K562 (cell line): ENCODE results near the gene CLDN11. TPM values are rescaled to one million over a fixed set of nuclear protein-coding genes. Genes with fewer than 3 reads are reported as not detected.

Experiments
- ATAC-seq: fragments of 200-7000 bp; cut with Tn5 transposase; 3 replicates; pipeline ENCODE4 v1.9.1; 2020; ENCODE audit warnings: moderate library complexity
- BruUV-seq: library from RNA; stranded (reverse); fragments of 400-500 nt; replicated peaks from 2 replicates; lab custom pipeline; 2021; lab: Mats Ljungman, UMichigan
- CTCF ChIA-PET: fragments of 300-600 bp; formaldehyde crosslinking; extraction: SDS; loops from one replicate; lab custom pipeline; 2021; ENCODE audit warnings: low intra/inter-chr PET ratio; lab: Yijun Ruan, JAX
- POLR2A ChIA-PET: fragments of 300-600, 350-650 bp; sonication (Branson Sonifier 250); formaldehyde crosslinking; extraction: SDS; loops from one replicate; lab custom pipeline; 2021; ENCODE audit warnings: antibody characterized with exemption, inconsistent platforms; lab: Yijun Ruan, JAX
- DNase-seq, 4 experiments: peaks; one replicate each; pipeline versions ENCODE4 v3.0.0 to v3.0.0-alpha.2; 2011 to 2018; ENCODE audit warnings: low spot score in 3 of 4, mixed read lengths in 3 of 4; ENCODE audit errors: extremely low read depth in 1 of 4
- FAIRE-seq: peaks from 2 replicates; lab custom pipeline; 2011; peaks lifted over from hg19 to GRCh38; lab: Jason Lieb, UNC
- H2AFZ ChIP-seq: 2 replicates; pipeline ENCODE4 v1.6.0; 2011; ENCODE audit warnings: low read depth, low read length, control low read depth, inconsistent platforms
- H3K27ac ChIP-seq: fragments of 200-600 bp; 3 replicates; pipeline ENCODE4 v1.8.0; 2011; ENCODE audit warnings: low read depth, mild to moderate bottlenecking, control low read depth, inconsistent platforms, low read length, moderate library complexity, mixed read lengths; ENCODE audit errors: extremely low read depth
- H3K27me3 ChIP-seq, 2 experiments: fragments of 300-600 bp in 1 of 2; 2 replicates in 1 of 2; 3 replicates in 1 of 2; pipeline versions ENCODE4 v1.6.0 to v1.8.0; 2011; ENCODE audit warnings: inconsistent platforms in 2 of 2, low read length in 2 of 2, mild to moderate bottlenecking in 1 of 2, mixed read lengths in 1 of 2, moderate library complexity in 1 of 2; ENCODE audit not compliant: control insufficient read depth in 2 of 2, insufficient read depth in 2 of 2
- H3K36me3 ChIP-seq: fragments of 300-600 bp; 3 replicates; pipeline ENCODE4 v1.8.0; 2011; ENCODE audit warnings: mild to moderate bottlenecking, low read length, inconsistent platforms; ENCODE audit not compliant: control insufficient read depth, insufficient read depth
- H3K4me1 ChIP-seq, 2 experiments: fragments of 200-600 bp in 1 of 2; replicated peaks in 1 of 2; 2 replicates in 1 of 2; 3 replicates in 1 of 2; pipeline versions ENCODE4 v1.5.1 to v1.8.0; 2011; ENCODE audit warnings: inconsistent platforms in 2 of 2, low read length in 2 of 2, mild to moderate bottlenecking in 1 of 2, mixed read lengths in 1 of 2, moderate library complexity in 1 of 2; ENCODE audit not compliant: control insufficient read depth in 2 of 2, insufficient read depth in 2 of 2
- H3K4me2 ChIP-seq: 2 replicates; pipeline ENCODE4 v1.6.1; 2011; ENCODE audit warnings: low read length, control low read depth, inconsistent platforms, mixed read lengths; ENCODE audit not compliant: insufficient read depth
- H3K4me3 ChIP-seq: fragments of 200-600 bp; sonication (generic), shearing (Covaris generic); 2 replicates; pipeline ENCODE4 v1.5.1; 2016; ENCODE audit warnings: control low read depth, inconsistent platforms
- H3K79me2 ChIP-seq: fragments of 200-600 bp; 3 replicates; pipeline ENCODE4 v1.8.0; 2011; ENCODE audit warnings: low read length, inconsistent platforms; ENCODE audit not compliant: control insufficient read depth, insufficient read depth
- H3K9ac ChIP-seq, 2 experiments: 2 replicates each; pipeline versions ENCODE4 v1.6.0 to v1.6.1; 2011; ENCODE audit warnings: low read depth in 2 of 2, low read length in 2 of 2, control low read depth in 1 of 2, inconsistent platforms in 1 of 2, mild to moderate bottlenecking in 1 of 2, mixed read lengths in 1 of 2; ENCODE audit not compliant: insufficient read depth in 1 of 2
- H3K9me1 ChIP-seq: one replicate; pipeline ENCODE4 v1.6.0; 2011; ENCODE audit warnings: inconsistent platforms, mild to moderate bottlenecking, low read length, moderate library complexity; ENCODE audit not compliant: control insufficient read depth, insufficient read depth
- H3K9me3 ChIP-seq: replicated peaks from 2 replicates; pipeline ENCODE4 v1.5.1; 2011; ENCODE audit warnings: low read depth, low read length, inconsistent platforms; ENCODE audit not compliant: control insufficient read depth, insufficient read depth
- H4K20me1 ChIP-seq: replicated peaks from 2 replicates; pipeline ENCODE4 v1.6.1; 2011; ENCODE audit warnings: low read length, inconsistent platforms, mixed read lengths; ENCODE audit not compliant: control insufficient read depth, insufficient read depth
- CXXC5 ChIP-seq: fragments of 250-450 bp; sonication (Bioruptor Pico); IDR thresholded peaks from 2 replicates; pipeline ENCODE4 v1.8.0; 2022; ENCODE audit warnings: inconsistent platforms, mild to moderate bottlenecking, moderate library complexity
- DACH1 ChIP-seq: fragments of 450-650 bp; IDR thresholded peaks from 2 replicates; pipeline ENCODE4 v1.6.1; 2018; ENCODE audit not compliant: partially characterized antibody
- HNRNPLL ChIP-seq: fragments of 200-400 bp; formaldehyde crosslinking; IDR thresholded peaks from 2 replicates; pipeline ENCODE4 v1.6.1; 2017; ENCODE audit warnings: low read length, low read depth, mild to moderate bottlenecking; ENCODE audit not compliant: poor library complexity, severe bottlenecking
- YBX1 ChIP-seq: fragments of 450-650 bp; IDR thresholded peaks from 2 replicates; pipeline ENCODE4 v1.7.1; 2016; ENCODE audit warnings: mild to moderate bottlenecking
- ZFP1 ChIP-seq: fragments of 450-650 bp; formaldehyde crosslinking; IDR thresholded peaks from 2 replicates; pipeline ENCODE4 v1.4.0; 2020; ENCODE audit warnings: mild to moderate bottlenecking, mixed read lengths
- ZNF124 ChIP-seq: sonication (generic); formaldehyde crosslinking; IDR thresholded peaks from 2 replicates; pipeline ENCODE4 v1.8.1; 2022; ENCODE audit warnings: missing genetic modification reagents
- ZNF707 ChIP-seq: fragments of 250-450 bp; sonication (Bioruptor Pico); conservative IDR thresholded peaks from 2 replicates; pipeline ENCODE4 v1.8.0; 2022; ENCODE audit warnings: inconsistent platforms, mild to moderate bottlenecking, moderate library complexity
- WGBS: fragments of 100-300 bp; shearing (Covaris generic); methylation state at CpG from one replicate; pipeline ENCODE4 v1.1.6; 2016; ENCODE audit warnings: low coverage, mixed read lengths; ENCODE audit not compliant: insufficient coverage; ENCODE audit errors: missing lambda C conversion rate; 5-methylcytosine and 5-hydroxymethylcytosine counted together
- in situ Hi-C: fragments of 300-500 bp; cut with MboI; formaldehyde crosslinking; loops from 4 replicates; pipeline ENCODE4 v1.15.0; 2018; ENCODE audit warnings: inconsistent platforms, mixed read lengths
- intact Hi-C: fragments of 100-400 bp; cut with micrococcal nuclease; formaldehyde crosslinking; loops from 2 replicates; pipeline ENCODE4 v1.14.2; 2022
- polyA plus RNA-seq, 8 experiments: library from polyadenylated mRNA; depleted of rRNA in 4 of 8; stranded (reverse) in 5 of 8; unstranded in 3 of 8; fragments of >200 nt; fragmentation: Nextera tagmentation in 2 of 8; fragmentation: Illumina TruSeq in 1 of 8; extraction: Ambion mirVana in 2 of 8; extraction: Trizol in 1 of 8; gene quantifications; 2 replicates each; pipeline versions ENCODE4 v1.2.1 to v1.2.3, GENCODE V29; 2011 to 2014; ENCODE audit warnings: inconsistent platforms in 1 of 8, missing spikeins in 1 of 8
- total RNA-seq, 7 experiments: library from RNA; depleted of rRNA in 6 of 7; stranded (reverse); fragments of >200 nt in 6 of 7; fragmentation: Illumina TruSeq in 2 of 7; extraction: Trizol in 2 of 7; gene quantifications; 2 replicates each; pipeline versions ENCODE4 v1.2.1 to v1.2.3, GENCODE V29; 2011 to 2021; ENCODE audit warnings: low replicate concordance in 1 of 7
- TF ChIP-seq, protein P1 (sequence below): fragments of 200-800 bp; sonication (Bioruptor generic); IDR thresholded peaks from 2 replicates; pipeline ENCODE4 v1.6.1; 2017; ENCODE audit warnings: missing genetic modification characterization, missing compliant biosample characterization
- TF ChIP-seq, protein P2 (sequence below): fragments of 450-650 bp; formaldehyde crosslinking; conservative IDR thresholded peaks from 2 replicates; pipeline ENCODE4 v1.4.0; 2022; ENCODE audit warnings: mild to moderate bottlenecking, missing genetic modification characterization
- TF ChIP-seq, protein P3 (sequence below), 2 experiments: fragments of 450-650 bp; IDR thresholded peaks; 2 replicates each; pipeline ENCODE4 v1.6.1; 2016

Gene CLDN11
- total and polyA plus RNA-seq, 9 of the 15 experiments (the other 6 are each of a cell fraction or from before 2014, with no cell fraction given): 0.05 to 0.41 (median 0.18) TPM; not detected in 1

DNA sequence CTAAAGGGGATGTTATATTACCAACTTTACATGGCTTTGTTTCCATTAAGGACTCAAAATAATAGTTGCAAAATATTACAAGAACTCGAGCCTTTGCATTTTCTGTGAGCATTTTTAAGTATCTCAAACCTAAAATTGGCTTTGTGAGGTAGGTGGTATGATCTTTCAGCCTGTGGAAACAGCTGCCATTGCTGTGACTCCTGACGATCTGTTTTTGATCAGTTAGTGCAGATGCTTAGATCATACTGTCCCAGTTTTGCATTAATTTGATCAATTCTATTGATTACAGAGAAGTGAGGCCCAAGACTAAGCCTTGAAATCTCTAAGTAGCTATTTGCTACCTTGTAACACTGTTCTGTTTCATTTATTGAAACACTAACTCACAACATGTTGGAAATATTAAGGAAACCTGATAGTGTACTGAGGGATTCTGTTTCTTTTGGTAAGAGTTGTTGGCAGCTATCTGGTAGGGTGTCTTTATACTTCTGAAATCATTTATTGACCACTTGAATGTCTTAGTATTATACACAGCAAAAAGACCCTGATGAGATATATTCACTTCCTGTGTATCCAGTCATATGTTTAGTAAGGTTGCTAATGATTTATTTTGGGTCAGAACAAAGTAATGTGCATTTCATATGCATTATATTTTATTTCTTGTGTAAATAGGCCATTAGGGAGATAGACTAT is 46.3 kb upstream of the CLDN11 start:
- no peak for TF ChIP-seq YBX1
- no peak for TF ChIP-seq CXXC5 (CRISPR knock-in tag)
- TF ChIP-seq, all 486 proteins: peak for 0
- FAIRE-seq: peak; percentile 35
- Histone ChIP-seq H3K9ac (no peak overlapping the region), H3K27ac (0 out of 3 replicates have a peak overlapping the region, but pooled peaks have one; percentile 17), H3K27me3 (no peaks in the 10 kb centered on the region), H2AFZ (no peak overlapping the region), H3K4me1 (no peaks in the 10 kb centered on the region; a peak in 1 of 5 replicates), H4K20me1 (no peaks in the 10 kb centered on the region), H3K9me3 (no peaks in the 10 kb centered on the region), H3K9me1 (no peaks in the 10 kb centered on the region), H3K79me2 (peaks cover 27% of the 10 kb centered on the region), H3K36me3 (no peaks in the 10 kb centered on the region), H3K4me3 (no peak overlapping the region), H3K4me2 (no peak overlapping the region)
- BruUV-seq: no TSS peak
- in situ Hi-C loops: no loop called here
- 62% methylated on average over 2 of the region's 2 CpGs for WGBS
- POLR2A ChIA-PET: interaction anchor here (0.8 to 1.5 kb wide), 2 partner anchors 9 to 13 kb away, joined by 3 to 5 read pairs; no protein-coding TSS in a partner anchor
- ATAC-seq: no peak
- intact Hi-C loops: no loop called here
- CTCF ChIA-PET: no interaction called here
- no peak for DNase-seq

DNA sequence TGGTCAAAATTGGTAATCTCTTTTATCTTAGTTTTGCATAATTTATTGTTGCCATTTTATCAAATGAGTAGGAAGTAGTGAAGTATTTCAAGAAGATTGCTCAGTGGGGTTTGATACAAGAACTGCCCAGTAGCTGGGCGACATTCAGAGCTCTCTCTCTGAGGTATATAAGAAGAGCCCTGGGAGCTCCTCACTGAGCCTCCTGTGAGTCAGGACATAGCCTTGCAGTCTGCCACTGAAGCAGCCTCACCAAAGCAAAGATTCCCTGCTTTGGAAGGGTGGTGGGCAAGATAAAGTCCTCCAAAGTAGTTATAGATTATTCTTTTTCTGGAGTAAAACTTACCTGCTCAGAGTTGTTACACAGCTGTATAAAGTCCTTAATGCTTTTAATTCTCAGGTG is 35.1 kb upstream of the CLDN11 start:
- 69% methylated on average over 1 of the region's 1 CpG for WGBS
- Histone ChIP-seq H3K79me2 (no peaks in the 10 kb centered on the region), H3K27ac (no peak overlapping the region), H4K20me1 (no peaks in the 10 kb centered on the region), H3K4me2 (no peak overlapping the region), H3K9me3 (peaks cover 1% of the 10 kb centered on the region; the same call in 1 of the 2 replicates), H3K9ac (no peak overlapping the region), H2AFZ (no peak overlapping the region), H3K36me3 (peaks cover 39% of the 10 kb centered on the region; the same call in 2 of the 3 replicates), H3K4me1 (no peaks in the 10 kb centered on the region), H3K27me3 (no peaks in the 10 kb centered on the region), H3K4me3 (no peak overlapping the region), H3K9me1 (no peaks in the 10 kb centered on the region)
- no TSS peak for BruUV-seq
- FAIRE-seq (no peak), ATAC-seq (no peak), DNase-seq (no peak)
- CTCF ChIA-PET: no interaction called here
- intact Hi-C loops (no loop called here), in situ Hi-C loops (no loop called here)
- TF ChIP-seq HNRNPLL (no peak), ZNF707 (CRISPR knock-in tag) (no peak), ZFP1 (no peak), DACH1 (no peak), ZNF124 (CRISPR knock-in tag) (no peak)
- TF ChIP-seq, protein P1, sequence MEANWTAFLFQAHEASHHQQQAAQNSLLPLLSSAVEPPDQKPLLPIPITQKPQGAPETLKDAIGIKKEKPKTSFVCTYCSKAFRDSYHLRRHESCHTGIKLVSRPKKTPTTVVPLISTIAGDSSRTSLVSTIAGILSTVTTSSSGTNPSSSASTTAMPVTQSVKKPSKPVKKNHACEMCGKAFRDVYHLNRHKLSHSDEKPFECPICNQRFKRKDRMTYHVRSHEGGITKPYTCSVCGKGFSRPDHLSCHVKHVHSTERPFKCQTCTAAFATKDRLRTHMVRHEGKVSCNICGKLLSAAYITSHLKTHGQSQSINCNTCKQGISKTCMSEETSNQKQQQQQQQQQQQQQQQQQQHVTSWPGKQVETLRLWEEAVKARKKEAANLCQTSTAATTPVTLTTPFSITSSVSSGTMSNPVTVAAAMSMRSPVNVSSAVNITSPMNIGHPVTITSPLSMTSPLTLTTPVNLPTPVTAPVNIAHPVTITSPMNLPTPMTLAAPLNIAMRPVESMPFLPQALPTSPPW (CRISPR knock-in tag): no peak
- TF ChIP-seq, protein P2, sequence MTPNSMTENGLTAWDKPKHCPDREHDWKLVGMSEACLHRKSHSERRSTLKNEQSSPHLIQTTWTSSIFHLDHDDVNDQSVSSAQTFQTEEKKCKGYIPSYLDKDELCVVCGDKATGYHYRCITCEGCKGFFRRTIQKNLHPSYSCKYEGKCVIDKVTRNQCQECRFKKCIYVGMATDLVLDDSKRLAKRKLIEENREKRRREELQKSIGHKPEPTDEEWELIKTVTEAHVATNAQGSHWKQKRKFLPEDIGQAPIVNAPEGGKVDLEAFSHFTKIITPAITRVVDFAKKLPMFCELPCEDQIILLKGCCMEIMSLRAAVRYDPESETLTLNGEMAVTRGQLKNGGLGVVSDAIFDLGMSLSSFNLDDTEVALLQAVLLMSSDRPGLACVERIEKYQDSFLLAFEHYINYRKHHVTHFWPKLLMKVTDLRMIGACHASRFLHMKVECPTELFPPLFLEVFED (CRISPR knock-in tag): no peak
- TF ChIP-seq, protein P3, sequence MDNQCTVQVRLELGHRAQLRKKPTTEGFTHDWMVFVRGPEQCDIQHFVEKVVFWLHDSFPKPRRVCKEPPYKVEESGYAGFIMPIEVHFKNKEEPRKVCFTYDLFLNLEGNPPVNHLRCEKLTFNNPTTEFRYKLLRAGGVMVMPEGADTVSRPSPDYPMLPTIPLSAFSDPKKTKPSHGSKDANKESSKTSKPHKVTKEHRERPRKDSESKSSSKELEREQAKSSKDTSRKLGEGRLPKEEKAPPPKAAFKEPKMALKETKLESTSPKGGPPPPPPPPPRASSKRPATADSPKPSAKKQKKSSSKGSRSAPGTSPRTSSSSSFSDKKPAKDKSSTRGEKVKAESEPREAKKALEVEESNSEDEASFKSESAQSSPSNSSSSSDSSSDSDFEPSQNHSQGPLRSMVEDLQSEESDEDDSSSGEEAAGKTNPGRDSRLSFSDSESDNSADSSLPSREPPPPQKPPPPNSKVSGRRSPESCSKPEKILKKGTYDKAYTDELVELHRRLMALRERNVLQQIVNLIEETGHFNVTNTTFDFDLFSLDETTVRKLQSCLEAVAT (IDR thresholded peaks at IDR 0.05): no peak
- POLR2A ChIA-PET: interaction anchor here (2.6 kb wide), 1 partner anchor 8 kb away, joined by 10 read pairs; no protein-coding TSS in a partner anchor
